Measurements from ENCODE around the gene OSER1. TPM values are rescaled to one million over a fixed set of nuclear protein-coding genes. Genes with fewer than 3 reads are reported as not detected.

The OSER1 gene
- total and polyA plus RNA-seq, 2 donors (not counting 1 experiment from before 2014, with no cell fraction given) = 50.9 to 73.2 TPM

GRCh38 chr20:44251284-44251683, 40.7 kb upstream of the OSER1 start:
- no peaks in the 10 kb centered on the region for H4K20me1 ChIP-seq (ENCODE audit: control insufficient read depth, extremely low read depth, insufficient read depth, low read length)
- no peak overlapping the region for H3K4me3 ChIP-seq (replicated peaks in 1 of 4; ENCODE audit: control extremely low read depth in 1 of 4, insufficient read depth in 1 of 4, low read depth in 3 of 4, low read length in 4 of 4)
- no peak overlapping the region for H3K27ac ChIP-seq (ENCODE audit: insufficient read depth, low read length)
- H3K4me1 ChIP-seq (ENCODE audit: control insufficient read depth, extremely low read depth, insufficient read depth, low read length) = no peaks in the 10 kb centered on the region
- no peaks in the 10 kb centered on the region for H3K9me3 ChIP-seq (ENCODE audit: control insufficient read depth, insufficient read depth, low read depth, low read length)
- DNase-seq (ENCODE audit: low read depth in 2 of 2) = no peak
- no peak overlapping the region for H2AFZ ChIP-seq (ENCODE audit: low read length)
- H3K79me2 ChIP-seq (ENCODE audit: control insufficient read depth, insufficient read depth, low read length) = no peaks in the 10 kb centered on the region
- no peak for TF ChIP-seq CTCF (conservative IDR thresholded peaks at IDR 0.05 in 1 of 2, IDR thresholded peaks at IDR 0.05 in 1 of 2; ENCODE audit: low read depth in 1 of 2, low read length in 2 of 2)
- TF ChIP-seq EZH2 (IDR thresholded peaks at IDR 0.05; ENCODE audit: low read length, missing control alignments) = no peak
- no peaks in the 10 kb centered on the region for H3K36me3 ChIP-seq (ENCODE audit: control insufficient read depth, insufficient read depth, low read length)
- peaks cover 7% of the 10 kb centered on the region for H3K27me3 ChIP-seq (ENCODE audit: control insufficient read depth, insufficient read depth, low read length)
- H3K9ac ChIP-seq (ENCODE audit: insufficient read depth, low read length) = no peak overlapping the region
- H3K4me2 ChIP-seq (ENCODE audit: extremely low read depth, insufficient read depth, low read length) = no peak overlapping the region

GRCh38 chr20:44248410-44248759, 37.8 kb upstream of the OSER1 start:
- H3K36me3 ChIP-seq (ENCODE audit: control insufficient read depth, insufficient read depth, low read length) = no peaks in the 10 kb centered on the region
- no peaks in the 10 kb centered on the region for H3K79me2 ChIP-seq (ENCODE audit: control insufficient read depth, insufficient read depth, low read length)
- no peak overlapping the region for H2AFZ ChIP-seq (ENCODE audit: low read length)
- no peak overlapping the region for H3K4me2 ChIP-seq (ENCODE audit: extremely low read depth, insufficient read depth, low read length)
- H3K27ac ChIP-seq (ENCODE audit: insufficient read depth, low read length) = no peak overlapping the region
- DNase-seq (ENCODE audit: low read depth in 2 of 2) = no peak
- no peaks in the 10 kb centered on the region for H3K9me3 ChIP-seq (ENCODE audit: control insufficient read depth, insufficient read depth, low read depth, low read length)
- H3K9ac ChIP-seq (ENCODE audit: insufficient read depth, low read length) = no peak overlapping the region
- no peaks in the 10 kb centered on the region for H4K20me1 ChIP-seq (ENCODE audit: control insufficient read depth, extremely low read depth, insufficient read depth, low read length)
- no peak overlapping the region for H3K4me3 ChIP-seq (replicated peaks in 1 of 4; ENCODE audit: control extremely low read depth in 1 of 4, insufficient read depth in 1 of 4, low read depth in 3 of 4, low read length in 4 of 4)
- no peak for TF ChIP-seq EZH2 (IDR thresholded peaks at IDR 0.05; ENCODE audit: low read length, missing control alignments)
- TF ChIP-seq CTCF (conservative IDR thresholded peaks at IDR 0.05 in 1 of 2, IDR thresholded peaks at IDR 0.05 in 1 of 2; ENCODE audit: low read depth in 1 of 2, low read length in 2 of 2) = no peak
- peaks cover 11% of the 10 kb centered on the region for H3K27me3 ChIP-seq (ENCODE audit: control insufficient read depth, insufficient read depth, low read length)
- no peaks in the 10 kb centered on the region for H3K4me1 ChIP-seq (ENCODE audit: control insufficient read depth, extremely low read depth, insufficient read depth, low read length)

- Histone ChIP-seq H3K4me2 (ENCODE audit: extremely low read depth, insufficient read depth, low read length) (no peak overlapping the region), H3K79me2 (ENCODE audit: control insufficient read depth, insufficient read depth, low read length) (no peaks in the 10 kb centered on the region), H3K27ac (ENCODE audit: insufficient read depth, low read length) (no peak overlapping the region), H2AFZ (ENCODE audit: low read length) (no peak overlapping the region), H3K9me3 (ENCODE audit: control insufficient read depth, insufficient read depth, low read depth, low read length) (no peaks in the 10 kb centered on the region), H3K27me3 (ENCODE audit: control insufficient read depth, insufficient read depth, low read length) (peaks cover 11% of the 10 kb centered on the region), H3K4me3 (replicated peaks in 1 of 4; ENCODE audit: control extremely low read depth in 1 of 4, insufficient read depth in 1 of 4, low read depth in 3 of 4, low read length in 4 of 4) (no peak overlapping the region), H3K36me3 (ENCODE audit: control insufficient read depth, insufficient read depth, low read length) (no peaks in the 10 kb centered on the region), H3K9ac (ENCODE audit: insufficient read depth, low read length) (no peak overlapping the region), H4K20me1 (ENCODE audit: control insufficient read depth, extremely low read depth, insufficient read depth, low read length) (no peaks in the 10 kb centered on the region), H3K4me1 (ENCODE audit: control insufficient read depth, extremely low read depth, insufficient read depth, low read length) (no peaks in the 10 kb centered on the region)
- no peak for TF ChIP-seq EZH2 (IDR thresholded peaks at IDR 0.05; ENCODE audit: low read length, missing control alignments)
- peak in 1 of 2 donors; percentile 42 for TF ChIP-seq CTCF (conservative IDR thresholded peaks at IDR 0.05 in 1 of 2, IDR thresholded peaks at IDR 0.05 in 1 of 2; ENCODE audit: low read depth in 1 of 2, low read length in 2 of 2)
- DNase-seq (ENCODE audit: low read depth in 2 of 2) = peak; percentile 21 to 32
Observed at GRCh38 chr20:44247586-44248409, 37.2 kb upstream of the OSER1 start.
